WTC11 (cell line): ENCODE data around the gene WDPCP.

Experiments used
- E2F5 ChIP-seq: sonication (generic); formaldehyde crosslinking; IDR thresholded peaks from 2 replicates; pipeline ENCODE4 v1.8.1; 2022; ENCODE audit warnings: mild to moderate bottlenecking, moderate library complexity, missing genetic modification reagents
- FOXP4 ChIP-seq: sonication (generic); formaldehyde crosslinking; IDR thresholded peaks from 2 replicates; pipeline ENCODE4 v1.8.0; 2022; ENCODE audit warnings: mild to moderate bottlenecking, missing genetic modification reagents
- ZNF232 ChIP-seq: sonication (generic); formaldehyde crosslinking; IDR thresholded peaks from 2 replicates; pipeline ENCODE4 v1.8.0; 2022; ENCODE audit warnings: mild to moderate bottlenecking, missing genetic modification reagents
- ZNF416 ChIP-seq: fragments of 250-450 bp; sonication (Bioruptor Pico); IDR thresholded peaks from 2 replicates; pipeline ENCODE4 v1.9.0; 2021; ENCODE audit warnings: mild to moderate bottlenecking, inconsistent platforms

GRCh38 chr2:63506320-63506719, 82.0 kb downstream of the WDPCP start:
- TF ChIP-seq E2F5 (CRISPR knock-in tag), result no peak
- no peak for TF ChIP-seq FOXP4 (CRISPR knock-in tag)
- no peak for TF ChIP-seq ZNF416 (CRISPR knock-in tag)
- TF ChIP-seq ZNF232 (CRISPR knock-in tag), result no peak
